Measurements from ENCODE around the gene ATXN7L3.
"Not testable (repeated sequence)": the region's sequence is repeated elsewhere in the genome, so short reads cannot be mapped to it uniquely, and the experiment has no call there.

Gene ATXN7L3

DNA sequence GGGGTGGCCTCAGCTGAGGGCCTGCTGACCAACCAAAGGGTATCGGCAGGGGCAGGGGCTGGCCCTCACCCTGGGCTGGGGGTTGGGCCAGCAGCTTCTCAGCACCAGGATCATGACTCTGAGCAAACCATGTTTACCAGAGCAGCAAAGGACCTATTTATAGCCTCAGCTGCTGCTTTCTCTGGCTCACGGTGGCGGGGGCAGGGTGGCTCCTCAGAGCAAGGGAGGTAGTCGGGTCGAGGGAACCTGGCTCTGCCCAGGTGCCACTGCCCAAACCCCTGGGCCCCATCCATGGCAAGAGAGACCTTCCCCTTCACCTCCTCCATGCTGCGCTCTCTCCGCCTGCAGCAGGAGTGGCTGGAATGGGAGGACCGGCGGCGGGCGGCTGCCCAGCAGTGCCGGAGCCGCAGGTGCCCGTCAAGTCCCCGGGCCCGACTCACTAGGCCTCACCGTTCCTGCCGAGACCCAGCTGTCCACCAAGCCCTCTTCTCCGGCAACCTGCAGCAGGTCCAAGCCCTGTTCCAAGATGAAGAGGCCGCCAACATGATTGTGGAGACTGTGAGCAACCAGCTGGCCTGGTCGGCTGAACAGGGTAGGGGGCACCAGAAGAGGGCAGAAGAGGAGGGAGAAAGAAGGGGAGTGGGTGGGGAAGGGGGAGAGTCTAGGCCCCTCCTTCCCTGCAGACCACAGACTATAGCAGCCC lies 29.0 kb downstream of the ATXN7L3 start, which contains the start of gene ASB16:
Gene ASB16, plus strand, starts transcription at position 206 of the 703 bp plus-strand sequence. Its CDS starts 86 bp downstream, at position 292.
- no peak for DNase-seq

GRCh38 chr17:44170135-44170498 lies 29.6 kb downstream of the ATXN7L3 start:
- DNase-seq, result no peak

DNA sequence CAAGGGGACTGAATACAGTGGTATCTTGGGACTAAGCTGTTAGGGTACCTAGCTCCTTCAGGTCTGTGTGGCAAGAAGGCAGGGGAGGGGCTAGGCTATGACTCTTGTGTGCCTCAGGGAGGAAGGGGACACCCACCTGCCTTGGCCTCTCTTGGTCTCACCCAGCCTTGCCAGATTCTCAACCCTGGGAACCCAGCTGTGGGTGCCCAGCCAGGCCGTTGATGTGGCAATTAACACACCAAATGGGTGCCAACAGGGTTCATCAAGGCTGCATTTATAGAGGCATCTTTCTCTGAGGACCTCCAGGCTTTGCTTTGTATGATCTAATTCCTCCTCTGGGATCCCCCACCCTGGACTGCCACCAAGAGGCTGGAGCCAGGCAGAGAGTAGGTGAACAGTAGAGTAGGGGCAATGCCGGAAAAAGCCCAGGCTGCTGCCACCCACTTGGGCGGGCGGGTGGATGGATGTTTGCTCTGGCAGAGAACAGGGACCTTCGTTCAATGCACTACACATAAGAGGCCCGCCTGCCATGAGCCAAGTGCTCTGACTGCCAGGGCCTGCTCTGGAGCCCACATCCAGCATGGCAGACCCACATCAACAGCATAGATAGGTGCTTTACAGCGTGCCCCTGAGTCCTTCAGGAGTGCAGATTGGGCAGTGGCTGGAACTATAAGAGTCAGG lies 32.4 kb downstream of the ATXN7L3 start:
- DNase-seq, result no peak

GRCh38 chr17:44164476-44164875 lies 35.2 kb downstream of the ATXN7L3 start:
- no peak for DNase-seq

GRCh38 chr17:44159519-44160210 lies 40.0 kb downstream of the ATXN7L3 start:
- no peak for DNase-seq

DNA sequence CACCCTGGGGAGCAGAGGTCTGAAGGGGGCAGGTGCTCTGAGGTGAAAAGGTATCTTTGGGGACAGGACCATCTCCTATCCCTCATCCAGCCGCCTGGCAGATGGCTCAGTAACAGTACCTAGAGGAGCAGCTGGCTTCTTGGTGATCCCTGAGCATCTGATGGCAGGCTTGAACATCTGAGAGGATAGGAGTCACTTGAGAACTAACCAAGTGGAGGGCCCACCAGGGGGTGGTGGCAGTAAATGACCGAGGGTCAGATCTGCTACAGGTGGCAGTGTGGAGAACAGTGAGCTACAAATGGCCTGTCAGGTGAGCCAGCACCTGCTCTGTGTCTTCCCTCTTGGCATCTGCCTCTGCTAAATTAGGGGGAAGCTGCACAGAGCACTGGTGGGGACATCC lies 44.2 kb downstream of the ATXN7L3 start:
- DNase-seq, result no peak

DNA sequence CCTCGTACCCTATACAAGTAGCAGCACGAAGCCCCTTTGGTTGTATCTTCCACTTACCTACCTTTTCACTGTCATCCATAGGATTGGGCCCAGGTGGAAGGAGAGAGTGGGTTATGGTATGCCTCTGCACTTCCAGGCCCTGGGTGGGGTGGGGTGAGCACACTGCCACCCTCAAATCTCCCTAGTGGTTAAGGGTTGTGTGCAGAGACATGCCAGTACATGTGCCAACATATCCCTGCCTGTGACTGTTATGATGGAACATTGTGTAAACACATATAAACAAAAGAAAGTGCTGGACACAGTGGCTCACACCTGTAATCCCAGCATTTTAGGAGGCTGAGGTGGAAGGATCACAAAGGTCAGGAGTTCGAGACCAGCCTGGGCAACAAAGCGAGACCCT lies 46.8 kb downstream of the ATXN7L3 start:
- DNase-seq, result no peak

GRCh38 chr17:44149750-44150329 lies 49.8 kb downstream of the ATXN7L3 start:
- DNase-seq, result no peak

- not testable (repeated sequence) for DNase-seq
These were observed 50.6 kb downstream of the ATXN7L3 start for GRCh38 chr17:44149066-44149465.

- DNase-seq, result no peak
These were observed 51.9 kb downstream of the ATXN7L3 start for GRCh38 chr17:44147812-44148211.

DNA sequence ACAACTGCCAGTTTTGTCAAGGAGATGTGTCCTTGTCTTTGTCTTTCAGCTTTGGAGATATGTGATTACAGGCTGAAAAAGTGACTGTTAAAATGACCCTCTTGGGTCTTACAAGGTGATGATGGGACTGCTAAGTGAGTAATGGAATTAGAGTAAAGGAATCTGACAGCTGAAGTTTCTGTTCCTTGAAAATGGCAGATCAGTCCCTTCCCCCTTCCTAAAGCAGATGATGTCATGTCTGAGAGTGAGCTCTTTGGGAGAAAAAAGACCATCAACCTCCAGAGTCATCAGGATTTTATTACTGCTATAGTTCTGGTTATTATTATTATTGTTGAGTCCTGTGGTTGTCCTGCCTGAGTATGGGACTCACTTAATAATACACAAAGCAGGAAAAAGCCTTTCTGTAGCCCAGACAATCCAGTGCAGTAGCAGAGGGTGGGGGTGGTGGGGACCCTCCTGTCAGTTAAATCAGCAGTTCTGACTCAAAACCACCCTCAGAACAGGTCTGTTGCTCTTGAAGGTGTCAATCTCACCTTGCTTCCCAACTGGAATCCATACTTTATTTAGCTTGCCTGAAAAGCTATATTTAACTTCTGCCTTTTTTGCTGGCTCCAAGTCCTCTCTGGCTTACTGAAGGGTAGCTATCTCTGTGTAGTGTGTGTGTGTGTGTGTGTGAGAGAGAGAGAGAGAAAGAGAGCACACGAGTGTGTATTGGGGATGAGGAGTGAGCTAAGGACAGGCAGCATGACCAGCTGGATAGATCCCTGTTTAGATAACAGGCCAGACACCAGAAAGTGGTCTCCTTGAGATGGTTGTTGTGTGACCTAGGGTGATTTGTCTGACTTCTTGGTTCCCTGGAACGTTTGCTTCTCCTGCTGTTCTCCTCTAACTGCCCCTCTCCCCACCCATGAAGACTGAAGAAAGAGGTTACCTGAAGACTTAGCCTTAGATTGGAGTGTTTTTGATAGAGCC lies 53.0 kb downstream of the ATXN7L3 start:
- DNase-seq, result no peak

DNA sequence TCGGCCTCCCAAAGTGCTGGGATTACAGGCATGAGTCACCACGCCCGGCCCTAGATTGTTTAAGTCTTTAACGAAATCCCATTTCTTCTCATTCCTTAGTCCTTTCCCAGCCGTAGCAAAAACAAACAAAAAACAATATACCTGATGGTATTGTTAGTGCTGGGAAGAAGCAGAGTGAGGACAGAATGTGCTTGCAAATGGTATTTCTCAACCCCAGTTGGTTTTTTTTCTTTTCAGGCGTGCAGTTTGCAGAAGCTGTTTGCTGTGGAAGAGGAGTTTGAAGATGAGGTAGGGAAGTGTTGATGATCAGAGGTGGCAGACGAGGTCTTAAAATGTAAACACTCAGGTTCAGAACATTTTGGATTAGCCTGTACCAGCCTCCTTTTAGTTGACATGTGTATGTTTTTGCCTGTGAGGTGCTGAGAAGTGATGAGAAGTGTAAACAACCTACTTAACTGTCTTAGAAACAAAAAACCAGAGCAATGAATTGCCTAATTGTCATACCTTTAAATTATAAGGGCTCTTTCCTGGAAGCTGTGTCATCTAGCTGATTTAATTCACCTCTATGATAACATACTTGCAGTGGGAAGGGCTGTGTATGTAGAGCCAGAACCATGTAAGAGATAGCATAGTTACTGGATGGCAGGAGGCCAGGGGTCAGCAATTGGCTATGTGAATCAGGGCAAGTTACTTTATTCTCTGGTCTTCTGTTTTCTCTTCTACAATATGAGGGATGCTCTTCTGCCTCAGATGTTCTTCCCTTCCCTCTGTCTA lies 54.5 kb downstream of the ATXN7L3 start:
- no peak for DNase-seq

GRCh38 chr17:44143921-44144320 lies 55.8 kb downstream of the ATXN7L3 start:
- DNase-seq, result not testable (repeated sequence)
